GM18502 (cell line): ENCODE results near the gene SOCS3.
A peak's percentile ranks its signal among the peaks of the same experiment; 100 is the strongest.

ENCODE experiments used
- ATAC-seq: cut with Tn5 transposase; IDR thresholded peaks from one replicate; pipeline ENCODE4 v1.9.1; 2021; ENCODE audit warnings: mild to moderate bottlenecking; ENCODE audit not compliant: unreplicated experiment, poor library complexity

SOCS3 gene

DNA sequence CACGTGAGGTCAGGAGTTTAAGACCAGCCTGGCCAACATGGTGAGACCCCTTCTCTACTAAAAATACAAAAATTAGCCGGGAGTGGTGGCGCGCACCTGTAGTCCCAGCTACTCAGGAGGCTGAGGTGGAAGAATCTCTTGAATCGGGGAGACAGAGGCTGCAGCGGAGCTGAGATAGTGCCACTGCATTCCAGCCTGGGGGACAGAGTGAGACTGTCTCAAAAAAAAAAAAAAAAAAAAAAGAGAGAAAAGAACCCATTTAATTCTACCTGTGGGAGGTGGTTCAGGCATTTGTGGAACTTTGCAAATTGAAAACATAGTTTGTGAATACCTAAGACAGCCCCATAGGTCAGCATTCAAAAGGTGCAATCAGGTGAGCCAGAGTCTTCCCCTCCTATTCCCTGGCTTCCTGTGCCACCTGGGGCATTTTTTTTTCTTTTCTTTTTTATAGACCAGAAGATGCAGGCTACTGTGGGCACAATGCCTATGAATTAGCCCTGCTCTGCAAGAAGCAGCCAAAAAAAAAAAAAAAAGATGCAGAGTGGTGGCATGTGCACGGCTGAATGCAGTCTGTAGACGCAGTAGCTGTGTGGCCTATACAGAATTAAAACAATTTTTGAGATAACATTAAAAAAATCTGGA is 9.1 kb upstream of the SOCS3 start:
- no peak for ATAC-seq

DNA sequence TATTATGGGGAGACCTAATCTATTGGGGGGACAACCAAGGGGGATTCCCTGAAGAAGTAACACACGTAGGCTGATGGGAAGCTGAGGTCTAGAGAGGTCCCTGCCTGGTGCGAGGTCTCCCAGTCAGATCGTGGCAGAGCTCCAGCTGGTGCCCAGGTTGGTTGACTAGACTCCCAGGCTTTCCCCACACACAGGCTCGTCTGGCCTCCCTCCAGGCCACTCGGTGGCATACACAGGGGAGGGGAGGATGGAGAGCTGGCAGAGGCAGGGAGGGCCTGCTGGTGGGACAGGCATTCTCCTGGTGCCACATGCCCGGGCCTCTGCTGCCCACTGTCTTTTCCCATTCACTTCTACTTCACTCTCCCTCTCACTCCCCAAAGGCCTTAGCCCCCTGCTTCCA is 8.5 kb upstream of the SOCS3 start:
- no peak for ATAC-seq

DNA sequence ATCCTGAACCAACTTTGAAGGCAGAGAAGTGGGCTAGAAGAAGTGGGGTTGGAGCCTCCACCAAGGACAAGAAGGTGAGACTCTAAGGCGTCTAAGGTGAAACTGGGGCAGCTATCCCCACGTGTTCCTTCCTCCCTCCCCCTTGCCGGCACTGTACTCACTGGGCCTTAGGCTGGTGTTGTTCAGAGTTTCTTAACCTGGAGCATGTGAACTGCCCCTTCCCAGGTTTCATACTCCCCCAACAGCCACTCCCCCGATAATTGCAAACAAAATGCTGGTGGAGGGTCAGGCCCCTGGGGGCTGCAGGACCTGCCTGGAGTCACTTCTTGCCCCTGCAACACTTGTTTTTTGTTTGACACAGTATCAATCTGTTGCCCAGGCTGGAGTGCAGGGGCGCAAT is 7.3 kb upstream of the SOCS3 start:
- ATAC-seq = no peak

DNA sequence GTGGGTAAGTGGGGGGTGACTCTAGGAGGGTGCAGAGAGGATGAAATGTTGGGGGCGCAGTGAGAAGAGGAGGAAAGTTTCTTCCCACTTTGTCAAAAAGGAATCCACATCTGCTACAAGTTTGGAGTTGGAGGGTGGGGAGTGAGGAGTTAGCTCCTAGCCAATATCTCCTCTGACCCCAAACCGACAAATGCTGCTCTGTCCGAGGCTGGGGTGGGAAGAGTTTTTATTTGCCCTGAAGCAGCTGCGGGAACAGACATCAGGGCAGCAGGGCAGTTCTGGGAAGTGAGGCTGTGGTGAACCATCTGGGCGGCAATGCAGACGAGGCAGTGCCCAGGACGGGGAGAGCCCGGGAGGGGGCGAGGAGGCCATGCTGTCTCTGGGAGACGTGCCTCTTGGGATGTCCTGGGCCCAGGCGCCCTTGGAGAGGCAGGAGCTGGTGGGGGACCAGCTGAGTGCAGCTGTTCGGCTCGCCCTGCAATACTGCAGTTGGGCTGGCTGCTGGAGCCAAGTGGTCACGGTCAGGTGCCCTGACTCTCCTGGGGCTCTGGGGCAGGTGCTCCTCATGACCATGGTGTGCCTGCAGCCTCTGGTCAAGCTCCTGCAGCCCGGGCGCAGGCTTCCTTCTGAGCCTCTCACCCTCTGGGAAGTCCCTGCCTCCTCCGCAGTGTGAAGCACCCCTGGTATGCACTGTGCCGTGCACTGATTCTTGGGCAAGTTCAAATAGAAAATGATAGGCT is 6.4 kb upstream of the SOCS3 start:
- no peak for ATAC-seq

DNA sequence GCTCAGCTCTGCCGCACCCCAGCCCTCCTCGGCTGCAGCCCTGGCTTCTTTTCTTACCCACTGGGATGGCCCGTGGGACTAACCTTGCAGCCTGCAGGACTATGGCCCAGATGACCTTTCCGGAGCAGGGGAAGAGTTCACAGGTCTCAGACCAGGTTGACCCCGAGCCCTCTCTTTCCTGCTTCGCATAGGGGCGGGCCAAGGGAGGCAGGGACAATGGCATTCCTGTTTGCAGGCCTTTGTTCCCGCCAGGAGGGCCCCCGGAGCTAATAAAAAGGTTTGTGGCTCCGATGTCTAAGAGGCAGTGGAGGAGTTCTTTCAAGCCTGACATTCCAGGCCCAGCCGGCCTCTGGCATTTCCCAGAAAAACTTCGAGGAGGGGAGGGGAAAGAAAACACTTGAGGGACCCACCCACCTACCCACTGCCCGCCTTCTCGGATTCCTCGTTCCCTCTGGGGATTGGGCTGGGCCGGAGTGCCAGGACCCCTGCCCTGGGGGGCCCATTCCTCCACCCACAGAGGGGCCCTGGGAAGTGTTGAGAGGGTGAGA is 5.8 kb upstream of the SOCS3 start:
- no peak for ATAC-seq

DNA sequence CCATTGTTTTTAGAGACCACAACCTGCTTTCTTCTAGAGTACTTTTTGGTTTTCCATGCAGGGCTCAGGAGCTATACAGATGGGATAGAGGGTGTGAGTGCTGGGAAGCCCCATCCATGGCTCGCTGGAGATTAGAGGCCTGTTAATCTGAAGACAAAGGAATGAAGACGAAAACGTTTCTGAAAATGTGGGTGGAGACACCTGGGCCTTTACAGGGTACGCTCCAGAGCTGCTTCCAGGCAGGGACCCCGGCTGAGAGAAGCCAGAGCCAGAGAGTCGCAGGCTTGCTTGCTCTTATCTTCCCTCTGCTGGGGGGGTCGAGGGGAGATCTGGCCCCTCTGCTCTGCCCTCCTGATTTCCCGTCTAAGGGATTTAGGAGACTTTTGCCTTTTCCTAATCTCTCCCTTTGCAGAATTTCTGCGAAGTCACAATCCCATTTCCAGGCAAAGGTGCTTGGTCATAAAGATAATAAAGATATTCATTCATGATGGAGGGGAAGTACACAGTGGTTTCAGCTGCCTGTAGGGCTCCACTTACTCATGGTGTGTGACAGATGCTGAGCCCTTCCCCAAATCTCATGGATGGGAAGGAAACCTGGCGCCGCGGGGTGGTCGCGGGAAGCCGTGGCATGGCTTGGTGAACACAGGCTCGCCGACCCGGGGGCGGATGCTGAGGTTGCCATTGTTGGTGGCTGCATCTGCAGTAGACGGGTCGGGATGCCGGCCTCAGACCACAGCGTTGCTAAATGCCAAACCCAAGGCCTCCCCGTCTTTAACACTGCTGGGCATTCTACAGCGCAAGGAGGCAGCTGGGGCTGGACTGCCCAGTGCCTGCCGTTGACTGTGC is 4.8 kb upstream of the SOCS3 start:
- ATAC-seq = no peak

DNA sequence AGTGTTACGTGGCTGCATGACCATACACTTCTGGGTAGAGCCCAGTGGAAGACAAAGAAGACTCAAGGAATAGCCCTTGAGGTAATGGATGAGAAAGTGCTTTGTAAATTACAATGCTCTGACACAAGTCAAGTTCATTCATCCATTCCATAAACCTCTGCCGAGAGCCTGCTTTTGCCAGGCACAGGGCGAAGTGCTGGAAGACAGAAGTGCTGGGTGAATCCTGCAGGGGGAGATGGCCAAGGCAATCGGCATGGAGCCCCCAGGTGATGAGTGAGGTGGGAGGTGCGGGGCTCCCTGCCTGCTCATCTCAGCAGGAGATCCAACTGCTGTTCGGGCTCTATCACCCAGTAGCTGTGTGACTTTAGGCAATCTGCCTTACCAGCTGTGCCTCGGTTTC is 2.8 kb upstream of the SOCS3 start:
- ATAC-seq = no peak

DNA sequence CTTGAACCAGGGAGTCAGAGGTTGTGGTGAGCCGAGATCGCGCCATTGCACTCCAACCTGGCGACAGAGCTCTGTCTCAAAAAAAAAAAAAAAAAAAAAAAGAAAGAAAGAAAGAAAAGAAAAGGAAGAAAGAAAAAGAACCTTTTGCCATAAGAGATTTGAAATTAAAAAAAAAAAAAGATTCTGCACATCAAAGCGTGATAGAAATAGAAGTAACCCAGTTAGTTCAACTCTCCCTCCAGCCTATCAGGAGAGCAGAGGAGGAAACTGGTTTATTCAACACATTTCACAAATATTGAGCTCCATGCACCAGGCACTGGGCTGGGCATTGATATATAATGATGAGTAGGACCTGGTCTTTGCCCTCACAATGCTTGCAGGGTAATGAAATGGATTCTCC is 2.4 kb upstream of the SOCS3 start:
- no peak for ATAC-seq

DNA sequence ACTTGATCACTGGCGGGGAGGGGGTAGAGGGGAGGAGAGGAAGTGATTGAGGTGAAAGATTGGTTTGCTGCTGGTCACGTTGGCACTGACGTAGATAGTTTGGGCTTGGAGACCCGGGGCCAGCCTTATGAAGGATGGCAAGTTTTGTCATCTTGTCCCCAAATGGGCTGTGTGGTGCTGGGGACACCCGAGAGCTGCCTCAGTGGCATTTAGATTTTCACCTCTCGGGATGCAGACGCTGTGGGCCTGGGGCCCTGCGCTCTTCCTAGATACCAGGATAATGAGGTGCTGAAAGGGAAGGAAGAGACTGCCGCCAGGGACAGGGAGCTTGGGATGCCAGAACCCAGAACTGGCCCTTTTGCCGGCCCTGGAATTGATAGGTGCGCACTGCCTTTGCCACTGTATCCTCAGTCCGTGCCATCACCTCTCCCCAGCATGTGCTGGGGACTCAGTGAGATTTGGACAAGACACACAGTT is 1.4 kb upstream of the SOCS3 start:
- ATAC-seq = no peak

DNA sequence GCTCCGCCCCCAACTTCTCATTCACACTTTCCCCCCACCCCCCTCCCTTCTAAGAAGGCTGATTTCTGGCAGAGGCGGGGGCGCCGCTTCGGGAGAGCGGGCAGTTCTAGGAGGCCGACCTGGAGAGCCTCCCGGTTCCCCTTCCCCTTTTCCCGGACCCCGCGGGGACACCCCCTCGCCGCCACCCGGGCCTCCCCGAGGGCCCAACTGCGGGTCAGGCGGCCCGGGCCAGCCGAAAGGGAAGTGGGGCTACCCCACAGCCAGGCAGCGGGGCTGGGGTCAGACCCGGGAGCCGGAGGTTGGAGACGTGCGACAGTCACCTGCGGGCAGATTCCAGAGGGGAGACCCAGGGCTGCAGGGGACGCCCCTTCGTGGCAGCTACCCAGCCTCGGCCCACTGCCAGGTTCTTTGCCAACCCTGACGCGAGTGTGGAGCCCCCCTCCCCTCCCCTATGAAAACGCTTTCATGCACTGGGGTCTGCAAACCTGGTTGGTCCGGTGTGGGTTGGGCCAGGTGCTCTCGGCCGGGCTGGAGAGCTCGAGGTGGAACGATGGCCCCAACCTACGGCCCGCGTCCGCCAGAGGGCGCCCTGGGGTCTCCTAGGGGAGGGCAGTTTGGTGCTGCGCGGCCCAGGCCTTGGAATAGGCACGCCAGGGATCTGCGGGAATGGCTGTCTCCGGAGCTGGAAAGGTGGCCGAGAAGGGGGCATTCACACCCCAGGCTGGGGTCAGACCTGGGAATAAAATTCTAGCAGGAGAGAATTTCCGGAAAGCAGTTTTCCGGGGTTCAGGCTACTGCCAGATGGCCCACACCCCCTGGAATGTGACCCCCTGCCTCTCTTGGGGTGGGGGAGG is 721 bp upstream of the SOCS3 start:
- peak; percentile 30 for ATAC-seq

DNA sequence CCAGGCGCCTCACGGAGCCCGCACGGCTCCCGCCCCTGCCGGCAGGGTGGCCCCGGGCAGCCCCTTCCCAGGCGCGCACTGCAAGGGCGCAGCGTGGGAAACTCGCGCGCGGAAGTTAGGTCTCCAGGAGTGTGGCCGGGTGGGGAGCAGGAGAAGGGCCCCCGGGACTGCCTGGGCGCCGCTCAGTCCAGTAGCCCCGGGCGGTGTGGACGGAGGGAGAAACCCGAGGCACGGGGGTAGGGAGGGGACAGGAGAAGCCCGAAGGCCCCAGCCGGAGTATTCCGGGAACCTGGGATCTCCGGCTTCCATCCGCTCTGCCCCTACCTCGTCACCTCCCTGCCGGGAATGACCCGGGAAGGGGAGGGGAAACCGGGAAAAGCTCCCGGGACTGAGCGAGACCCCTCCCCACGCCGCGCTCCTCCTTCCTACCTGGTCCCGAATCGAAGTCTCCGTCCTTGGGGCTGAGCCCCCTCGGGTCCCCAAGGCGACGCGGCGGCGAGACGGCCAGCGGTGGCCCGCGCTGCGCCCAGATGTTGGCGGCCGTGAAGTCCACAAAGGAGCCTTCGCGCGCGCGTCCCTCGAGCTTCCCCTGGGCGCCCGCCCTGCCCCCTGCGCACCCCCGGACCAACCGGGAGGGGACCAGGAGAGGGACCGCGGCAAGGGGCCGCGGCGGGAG is 418 bp downstream of the SOCS3 start:
- ATAC-seq = peak; percentile 1

DNA sequence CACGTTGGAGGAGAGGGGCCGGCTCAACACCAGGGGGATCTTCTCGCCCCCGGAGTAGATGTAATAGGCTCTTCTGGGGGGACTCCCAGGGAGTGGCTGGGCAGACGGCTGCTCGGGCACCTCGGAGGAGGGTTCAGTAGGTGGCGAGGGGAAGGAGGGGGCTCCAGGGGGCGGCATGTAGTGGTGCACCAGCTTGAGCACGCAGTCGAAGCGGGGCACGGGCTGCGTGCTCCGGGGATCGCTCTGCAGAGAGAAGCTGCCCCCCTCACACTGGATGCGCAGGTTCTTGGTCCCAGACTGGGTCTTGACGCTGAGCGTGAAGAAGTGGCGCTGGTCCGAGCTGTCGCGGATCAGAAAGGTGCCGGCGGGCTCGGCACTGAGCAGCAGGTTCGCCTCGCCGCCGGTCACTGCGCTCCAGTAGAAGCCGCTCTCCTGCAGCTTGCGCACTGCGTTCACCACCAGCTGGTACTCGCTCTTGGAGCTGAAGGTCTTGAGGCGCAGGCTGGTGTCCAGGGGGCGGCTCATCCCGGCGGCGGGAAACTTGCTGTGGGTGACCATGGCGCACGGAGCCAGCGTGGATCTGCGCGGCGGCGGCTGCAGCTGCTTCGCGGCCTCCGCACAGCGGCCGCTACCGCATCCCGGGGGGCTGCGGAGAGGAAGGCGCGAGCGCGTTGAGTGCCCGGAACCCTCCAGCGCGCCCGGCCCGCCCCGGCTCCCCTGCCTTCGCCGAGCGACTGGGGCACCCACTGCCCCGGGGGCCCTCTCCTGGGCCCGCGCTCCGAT is 1.1 kb downstream of the SOCS3 start:
- no peak for ATAC-seq

DNA sequence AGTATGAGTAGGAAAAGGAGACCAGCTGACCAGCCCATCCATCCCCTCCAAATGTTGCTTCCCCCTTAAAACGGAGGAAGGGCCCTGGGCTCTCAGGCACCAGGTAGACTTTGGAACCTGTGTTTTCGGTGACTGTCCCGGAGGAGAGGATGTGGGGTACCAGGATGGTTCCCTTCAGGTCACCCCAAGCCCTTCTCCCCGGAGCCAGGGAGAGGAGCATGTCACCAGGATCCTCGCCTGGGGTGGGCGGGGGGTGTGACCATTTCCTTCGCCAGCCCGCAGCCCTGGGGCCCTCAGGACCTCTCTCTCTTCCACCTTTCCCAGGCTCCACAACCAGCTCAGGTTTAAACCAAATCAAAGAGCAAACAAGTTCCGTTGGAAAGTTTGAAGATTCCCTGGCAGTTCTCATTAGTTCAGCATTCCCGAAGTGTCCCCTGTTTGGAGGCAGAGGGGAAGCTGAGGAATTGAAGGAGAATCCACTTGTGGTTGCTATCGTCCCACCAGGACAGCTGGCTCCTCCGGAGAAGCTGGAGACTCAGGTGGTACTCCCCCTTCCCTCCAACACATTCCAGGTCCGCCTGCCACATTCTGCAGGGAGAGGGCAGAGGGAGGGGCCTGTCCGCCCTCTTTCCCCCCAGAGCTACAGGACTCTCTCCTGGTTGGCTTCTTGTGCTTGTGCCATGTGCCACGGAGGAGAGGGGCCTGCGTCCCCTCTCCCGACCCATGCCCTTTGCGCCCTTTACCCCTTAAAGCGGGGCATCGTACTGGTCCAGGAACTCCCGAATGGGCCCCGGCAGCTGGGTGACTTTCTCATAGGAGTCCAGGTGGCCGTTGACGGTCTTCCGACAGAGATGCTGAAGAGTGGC is 2.0 kb downstream of the SOCS3 start:
- no peak for ATAC-seq

DNA sequence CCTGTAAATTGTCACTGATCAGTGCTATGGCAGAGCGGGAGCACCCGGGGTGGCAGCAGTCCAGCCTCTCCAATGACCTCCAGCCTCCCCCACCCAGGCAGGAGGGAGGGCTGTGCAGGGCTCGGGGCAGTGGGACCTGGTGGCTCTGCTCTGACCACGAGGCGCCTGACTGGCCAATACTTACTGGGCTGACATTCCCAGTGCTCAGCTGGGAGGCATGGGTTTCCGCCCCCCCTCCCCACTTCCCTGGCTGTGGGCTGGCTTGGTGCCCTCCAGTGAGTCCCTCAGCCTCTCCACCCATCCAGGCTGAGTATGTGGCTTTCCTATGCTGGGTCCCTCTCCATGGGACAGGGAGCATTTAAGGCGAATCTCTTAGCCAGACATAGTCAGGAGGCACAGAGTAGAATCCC is 2.7 kb downstream of the SOCS3 start:
- ATAC-seq = no peak

DNA sequence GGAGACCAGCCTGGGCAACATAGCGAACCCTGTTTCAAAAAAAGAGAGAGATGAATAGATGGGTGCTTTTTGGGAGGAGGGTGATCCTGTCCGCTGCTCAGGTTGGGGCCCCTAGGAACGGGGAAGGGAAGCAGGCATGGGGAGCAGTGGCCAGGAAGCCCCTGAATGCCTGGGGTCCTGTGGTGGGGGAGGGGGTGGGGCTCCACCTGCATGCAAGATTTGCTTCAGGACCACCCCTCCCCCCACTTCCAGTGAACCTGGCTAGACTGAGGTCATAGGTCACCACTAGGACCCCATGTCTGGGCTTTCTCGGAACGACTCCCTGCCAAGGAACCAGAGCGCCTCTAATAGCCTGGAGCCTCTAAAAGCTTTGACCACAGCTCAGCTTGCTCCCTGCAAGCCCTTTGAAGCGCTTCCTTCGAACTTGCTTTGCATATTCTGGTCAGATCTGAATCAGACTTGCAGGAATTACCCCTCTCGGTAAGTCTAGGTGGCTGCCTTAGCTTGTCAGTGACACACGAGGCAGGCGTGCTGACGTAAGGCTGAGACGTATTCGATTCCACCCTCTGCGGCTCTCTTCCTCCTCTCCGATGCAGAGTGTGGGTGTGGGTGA is 3.7 kb downstream of the SOCS3 start:
- peak; percentile 67 for ATAC-seq

DNA sequence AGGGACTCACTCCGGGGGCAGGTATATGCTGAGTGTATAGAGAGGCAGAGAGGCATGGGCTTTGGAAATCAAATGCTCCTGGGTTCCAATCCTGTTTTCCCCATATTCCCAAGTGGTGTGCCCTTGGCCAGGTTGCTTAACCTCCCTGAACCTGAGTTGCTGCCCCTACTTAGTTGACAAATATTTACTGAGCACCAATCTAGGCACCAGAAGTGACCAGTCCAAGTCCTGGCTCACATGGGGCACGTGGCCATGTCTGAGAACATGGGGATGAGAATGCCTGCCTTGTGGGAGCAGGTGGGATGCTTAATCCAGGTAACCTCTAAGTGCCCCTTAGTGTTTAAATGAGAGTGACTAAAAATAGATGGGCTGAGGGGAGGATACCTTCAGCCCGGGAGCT is 4.2 kb downstream of the SOCS3 start:
- ATAC-seq = no peak

DNA sequence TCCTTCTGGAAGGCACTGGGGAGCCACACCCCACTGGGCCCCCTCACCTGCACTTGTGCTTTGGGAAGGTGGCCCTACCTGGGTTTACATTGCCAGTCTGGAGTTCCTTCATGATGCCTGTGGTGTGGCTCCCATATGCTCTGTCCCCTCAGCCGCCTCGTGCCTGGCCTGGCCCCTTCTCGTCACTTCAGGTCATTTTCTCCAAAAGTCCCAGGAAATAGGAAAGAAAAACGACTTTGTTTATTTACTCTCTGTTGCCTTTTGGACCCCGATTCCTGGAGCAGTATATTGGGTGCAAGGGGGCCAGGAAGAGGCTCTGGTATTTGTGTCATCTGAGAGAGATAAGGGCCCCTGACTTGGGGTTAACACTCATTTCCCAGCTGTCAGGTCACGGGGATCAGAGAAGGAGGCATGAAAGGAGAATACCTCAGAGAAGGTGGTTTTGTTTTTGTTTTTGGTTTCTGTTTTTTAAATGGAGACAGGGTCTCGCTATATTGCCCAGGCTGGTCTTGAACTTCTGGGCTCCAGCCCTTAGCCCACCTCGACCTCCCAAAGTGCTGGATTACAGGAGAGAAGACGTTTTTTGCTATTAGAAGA is 4.7 kb downstream of the SOCS3 start:
- ATAC-seq = no peak
